A673 (cell line): ENCODE results near the gene TMEM121.

Experiments
- EZH2 ChIP-seq: fragments of 200-600 bp; sonication (generic); IDR thresholded peaks from 2 replicates; pipeline ENCODE4 v1.6.1; 2017; ENCODE audit warnings: borderline replicate concordance, low read depth, mild to moderate bottlenecking, mixed read lengths, antibody characterized with exemption, low read length; ENCODE audit not compliant: poor library complexity, severe bottlenecking
- TF ChIP-seq, protein P1 (sequence below): fragments of 300-800, 200-600 bp; sonication (generic); conservative IDR thresholded peaks from 2 replicates; pipeline ENCODE4 v1.5.1; 2017; ENCODE audit warnings: low read depth, mild to moderate bottlenecking, antibody characterized with exemption, low read length, moderate library complexity, mixed read lengths

DNA sequence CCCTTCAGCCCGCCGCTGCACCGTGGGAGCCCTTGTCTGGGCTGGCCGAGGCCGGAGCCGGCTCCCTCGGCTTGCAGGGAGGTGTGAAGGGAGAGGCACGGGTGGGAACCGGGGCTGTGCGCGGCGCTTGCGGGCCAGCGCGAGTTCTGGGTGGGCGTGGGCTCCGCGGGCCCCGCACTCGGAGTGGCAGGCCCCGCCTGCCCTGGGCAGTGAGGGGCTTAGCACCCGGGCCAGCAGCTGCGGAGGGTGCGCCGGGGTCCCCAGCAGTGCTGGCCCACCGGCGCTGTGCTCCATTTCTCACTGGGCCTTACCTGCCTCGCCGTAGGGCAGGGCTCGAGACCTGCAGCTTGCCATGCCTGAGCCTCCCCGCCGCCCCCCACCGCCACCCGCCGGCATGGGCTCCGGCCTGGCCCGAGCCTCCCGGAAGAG, 21.4 kb downstream of the TMEM121 start:
- TF ChIP-seq EZH2 = no peak
- TF ChIP-seq, protein P1, sequence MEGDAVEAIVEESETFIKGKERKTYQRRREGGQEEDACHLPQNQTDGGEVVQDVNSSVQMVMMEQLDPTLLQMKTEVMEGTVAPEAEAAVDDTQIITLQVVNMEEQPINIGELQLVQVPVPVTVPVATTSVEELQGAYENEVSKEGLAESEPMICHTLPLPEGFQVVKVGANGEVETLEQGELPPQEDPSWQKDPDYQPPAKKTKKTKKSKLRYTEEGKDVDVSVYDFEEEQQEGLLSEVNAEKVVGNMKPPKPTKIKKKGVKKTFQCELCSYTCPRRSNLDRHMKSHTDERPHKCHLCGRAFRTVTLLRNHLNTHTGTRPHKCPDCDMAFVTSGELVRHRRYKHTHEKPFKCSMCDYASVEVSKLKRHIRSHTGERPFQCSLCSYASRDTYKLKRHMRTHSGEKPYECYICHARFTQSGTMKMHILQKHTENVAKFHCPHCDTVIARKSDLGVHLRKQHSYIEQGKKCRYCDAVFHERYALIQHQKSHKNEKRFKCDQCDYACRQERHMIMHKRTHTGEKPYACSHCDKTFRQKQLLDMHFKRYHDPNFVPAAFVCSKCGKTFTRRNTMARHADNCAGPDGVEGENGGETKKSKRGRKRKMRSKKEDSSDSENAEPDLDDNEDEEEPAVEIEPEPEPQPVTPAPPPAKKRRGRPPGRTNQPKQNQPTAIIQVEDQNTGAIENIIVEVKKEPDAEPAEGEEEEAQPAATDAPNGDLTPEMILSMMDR = no peak
